ENCODE data around the gene HMCN1. TPM values are rescaled to one million over a fixed set of nuclear protein-coding genes. Genes with fewer than 3 reads are reported as not detected.

HMCN1 gene
- total and polyA plus RNA-seq, 2 experiments from 2014 or later = 1.6 to 8.7 TPM

GRCh38 chr1:185759061-185759460 lies 24.9 kb downstream of the HMCN1 start:
- no peaks in the 10 kb centered on the region for H3K36me3 ChIP-seq (ENCODE audit: insufficient read depth)
- DNase-seq (ENCODE audit: low spot score) (no peak), ATAC-seq (no peak)
- H3K36me3 Mint-ChIP-seq (ENCODE audit: low read depth) = no peaks in the 10 kb centered on the region
- no peaks in the 10 kb centered on the region for H3K27me3 Mint-ChIP-seq (ENCODE audit: insufficient read depth, low read depth, poor library complexity)
- H3F3A ChIP-seq (replicated peaks; ENCODE audit: low read depth) = no peaks in the 10 kb centered on the region
- no peak overlapping the region for H2AFZ ChIP-seq
- H3K4me1 ChIP-seq (ENCODE audit: insufficient read depth) = no peaks in the 10 kb centered on the region
- H4K20me1 ChIP-seq (replicated peaks; ENCODE audit: insufficient read depth) = no peaks in the 10 kb centered on the region
- H3K4me1 Mint-ChIP-seq = no peaks in the 10 kb centered on the region
- no peaks in the 10 kb centered on the region for H3K79me2 ChIP-seq (replicated peaks; ENCODE audit: insufficient read depth)
- no peaks in the 10 kb centered on the region for H3K27me3 ChIP-seq (ENCODE audit: insufficient read depth)
- H3K27ac Mint-ChIP-seq = no peak overlapping the region
- H3K9me2 ChIP-seq (ENCODE audit: insufficient read depth) = no peaks in the 10 kb centered on the region; the same call in 1 of the 2 replicates
- TF ChIP-seq ZNF462 (CRISPR knock-in tag; IDR thresholded peaks at IDR 0.05) (no peak), POLR2AphosphoS5 (IDR thresholded peaks at IDR 0.05; ENCODE audit: low read depth) (no peak), JUNB (IDR thresholded peaks at IDR 0.05; ENCODE audit: unreplicated experiment) (no peak), NANOG (IDR thresholded peaks at IDR 0.05; ENCODE audit: borderline replicate concordance) (no peak), ZNF331 (CRISPR knock-in tag; IDR thresholded peaks at IDR 0.05; ENCODE audit: low read depth) (no peak), ZNF114 (CRISPR knock-in tag; IDR thresholded peaks at IDR 0.05) (no peak), ETS1 (IDR thresholded peaks at IDR 0.05) (no peak), EZH2 (IDR thresholded peaks at IDR 0.05; ENCODE audit: low read depth, unreplicated experiment) (no peak)
- no peaks in the 10 kb centered on the region for H3K9me3 Mint-ChIP-seq
- no peak overlapping the region for H3K4me3 ChIP-seq
- no peak overlapping the region for H3K4me2 ChIP-seq
- no peak overlapping the region for H3K4me3 Mint-ChIP-seq
- H3K27ac ChIP-seq (ENCODE audit: low read depth) = no peak overlapping the region
